H9 (cell line): Measurements from ENCODE around the gene SLC46A2. TPM values are rescaled to one million over a fixed set of nuclear protein-coding genes. Genes with fewer than 3 reads are reported as not detected.

Experiments
- DNase-seq: peaks from one replicate; pipeline ENCODE4 v3.0.0-alpha.2; 2017
- H2AFZ ChIP-seq: one replicate; pipeline ENCODE4 v1.6.1; 2013; ENCODE audit warnings: mild to moderate bottlenecking, low read length, control low read depth, moderate library complexity
- H2AK5ac ChIP-seq: 2 replicates; pipeline ENCODE4 v1.6.1; 2013; ENCODE audit warnings: low read length, control low read depth, mixed read lengths; ENCODE audit not compliant: insufficient read length
- H2BK120ac ChIP-seq: one replicate; pipeline ENCODE4 v1.6.1; 2013; ENCODE audit warnings: low read depth, mild to moderate bottlenecking, low read length, control low read depth, inconsistent platforms; ENCODE audit not compliant: poor library complexity, severe bottlenecking
- H2BK12ac ChIP-seq: 2 replicates; pipeline ENCODE4 v1.6.1; 2013; ENCODE audit warnings: low read length, control low read depth, mixed read lengths, low read depth; ENCODE audit not compliant: insufficient read length
- H2BK15ac ChIP-seq: 2 replicates; pipeline ENCODE4 v1.6.1; 2013; ENCODE audit warnings: low read depth, low read length, control low read depth
- H2BK20ac ChIP-seq: one replicate; pipeline ENCODE4 v1.6.1; 2013; ENCODE audit warnings: low read depth, mild to moderate bottlenecking, low read length, control low read depth, inconsistent platforms; ENCODE audit not compliant: poor library complexity, severe bottlenecking
- H2BK5ac ChIP-seq: 2 replicates; pipeline ENCODE4 v1.6.1; 2013; ENCODE audit warnings: low read length, control low read depth, mixed read lengths; ENCODE audit not compliant: insufficient read length
- H3K14ac ChIP-seq: 2 replicates; pipeline ENCODE4 v1.6.1; 2013; ENCODE audit warnings: low read length, control low read depth; ENCODE audit not compliant: insufficient read depth
- H3K18ac ChIP-seq: 2 replicates; pipeline ENCODE4 v1.6.1; 2013; ENCODE audit warnings: low read depth, mild to moderate bottlenecking, mixed read lengths, low read length, control low read depth; ENCODE audit not compliant: insufficient read length
- H3K23ac ChIP-seq: 2 replicates; pipeline ENCODE4 v1.6.1; 2013; ENCODE audit warnings: low read length, control low read depth, mixed read lengths, low read depth; ENCODE audit not compliant: insufficient read length
- H3K23me2 ChIP-seq: 2 replicates; pipeline ENCODE4 v1.6.1; 2013; ENCODE audit warnings: low read depth, mild to moderate bottlenecking, mixed read lengths, low read length, control low read depth; ENCODE audit not compliant: insufficient read length, poor library complexity, severe bottlenecking
- H3K27ac ChIP-seq: 2 replicates; pipeline ENCODE4 v1.5.1; 2013; ENCODE audit warnings: low read length, control low read depth, mixed read lengths, low read depth; ENCODE audit not compliant: insufficient read length
- H3K27me3 ChIP-seq: 2 replicates; pipeline ENCODE4 v1.6.1; 2013; ENCODE audit warnings: low read length, control low read depth, inconsistent platforms; ENCODE audit not compliant: insufficient read depth
- H3K4ac ChIP-seq: 2 replicates; pipeline ENCODE4 v1.6.1; 2013; ENCODE audit warnings: low read depth, mild to moderate bottlenecking, control low read depth, inconsistent platforms, low read length, moderate library complexity
- H3K4me1 ChIP-seq: 2 replicates; pipeline ENCODE4 v1.6.1; 2013; ENCODE audit warnings: low read length, control low read depth, inconsistent platforms; ENCODE audit not compliant: insufficient read depth
- H3K4me2 ChIP-seq: 2 replicates; pipeline ENCODE4 v1.6.1; 2013; ENCODE audit warnings: low read length, control low read depth, mixed read lengths; ENCODE audit not compliant: insufficient read length, insufficient read depth
- H3K56ac ChIP-seq: 2 replicates; pipeline ENCODE4 v1.6.1; 2013; ENCODE audit warnings: low read depth, mild to moderate bottlenecking, mixed read lengths, low read length, control low read depth; ENCODE audit not compliant: insufficient read length
- H3K79me1 ChIP-seq: 2 replicates; pipeline ENCODE4 v1.6.1; 2013; ENCODE audit warnings: low read depth, mild to moderate bottlenecking, moderate library complexity, low read length, control low read depth, inconsistent platforms; ENCODE audit not compliant: insufficient read depth, poor library complexity, severe bottlenecking
- H3K79me2 ChIP-seq: 2 replicates; pipeline ENCODE4 v1.6.1; 2013; ENCODE audit warnings: low read length, control low read depth, inconsistent platforms; ENCODE audit not compliant: insufficient read depth
- H3K9ac ChIP-seq: 2 replicates; pipeline ENCODE4 v1.6.1; 2013; ENCODE audit warnings: low read length, control low read depth, mixed read lengths; ENCODE audit not compliant: insufficient read length; ENCODE audit errors: extremely low read depth
- H3K9me3 ChIP-seq: one replicate; pipeline ENCODE4 v1.6.1; 2013; ENCODE audit warnings: low read depth, low read length, inconsistent platforms; ENCODE audit not compliant: control insufficient read depth
- H3T11ph ChIP-seq: one replicate; pipeline ENCODE4 v1.6.1; 2013; ENCODE audit warnings: mild to moderate bottlenecking, low read length, control low read depth, inconsistent platforms
- H4K20me1 ChIP-seq: one replicate; pipeline ENCODE4 v1.6.1; 2013; ENCODE audit not compliant: control insufficient read depth, insufficient read length, insufficient read depth
- H4K5ac ChIP-seq: 2 replicates; pipeline ENCODE4 v1.6.1; 2013; ENCODE audit warnings: low read depth, mild to moderate bottlenecking, mixed read lengths, low read length, control low read depth; ENCODE audit not compliant: insufficient read length
- H4K8ac ChIP-seq: replicated peaks from 2 replicates; pipeline ENCODE4 v1.6.1; 2013; ENCODE audit warnings: low read length, control low read depth, mixed read lengths, low read depth; ENCODE audit not compliant: insufficient read length
- H4K91ac ChIP-seq: 2 replicates; pipeline ENCODE4 v1.6.1; 2013; ENCODE audit warnings: low read depth, mild to moderate bottlenecking, moderate library complexity, mixed read lengths, low read length, control low read depth; ENCODE audit not compliant: insufficient read length
- H3K27ac Mint-ChIP-seq, 3 experiments: 2 replicates in 2 of 3; 3 replicates in 1 of 3; pipeline ENCODE4 v1.8.0; 2020 to 2021; ENCODE audit warnings: mixed read lengths in 3 of 3, mild to moderate bottlenecking in 1 of 3, moderate library complexity in 1 of 3
- H3K27me3 Mint-ChIP-seq: 2 replicates; pipeline ENCODE4 v1.8.0; 2021; ENCODE audit warnings: low read depth, mild to moderate bottlenecking, moderate library complexity, mixed read lengths
- H3K36me3 Mint-ChIP-seq, 3 experiments: 2 replicates in 2 of 3; 3 replicates in 1 of 3; pipeline ENCODE4 v1.8.0; 2020 to 2021; ENCODE audit warnings: low read depth in 3 of 3, mixed read lengths in 3 of 3; ENCODE audit not compliant: insufficient read depth in 1 of 3
- H3K4me1 Mint-ChIP-seq, 2 experiments: 2 replicates each; pipeline ENCODE4 v1.8.0; 2020; ENCODE audit warnings: mixed read lengths in 2 of 2
- H3K4me3 Mint-ChIP-seq, 2 experiments: 2 replicates in 1 of 2; 3 replicates in 1 of 2; pipeline ENCODE4 v1.8.0; 2020 to 2021; ENCODE audit warnings: mild to moderate bottlenecking in 2 of 2, mixed read lengths in 2 of 2, moderate library complexity in 1 of 2
- H3K9me3 Mint-ChIP-seq, 2 experiments: 2 replicates in 1 of 2; 3 replicates in 1 of 2; pipeline ENCODE4 v1.8.0; 2020; ENCODE audit warnings: mild to moderate bottlenecking in 2 of 2, mixed read lengths in 2 of 2, moderate library complexity in 1 of 2
- WGBS: extraction: QIAGEN DNeasy Blood & Tissue Kit; methylation state at CpG from one replicate; pipeline ENCODE4 v1.1.7; 2013; ENCODE audit warnings: missing lambda C conversion rate, low lambda C conversion rate, mixed read lengths; ENCODE audit not compliant: insufficient read length; ENCODE audit errors: extremely low coverage; 5-methylcytosine and 5-hydroxymethylcytosine counted together
- total RNA-seq: library from RNA; stranded (reverse); gene quantifications from 2 replicates; pipeline ENCODE4 v1.2.1, GENCODE V29; 2021
- TF ChIP-seq, protein P1 (sequence below): fragments of 200-600 bp; sonication (generic); conservative IDR thresholded peaks from 3 replicates; pipeline ENCODE4 v1.8.0; 2021; ENCODE audit warnings: antibody characterized with exemption, mild to moderate bottlenecking

The SLC46A2 gene
- total RNA-seq, 1 experiment from 2014 or later = not detected

- WGBS = no CpG with 5 or more reads among the region's 13 CpGs
- no peak overlapping the region for H3K14ac ChIP-seq
- H3K4ac ChIP-seq = no peak overlapping the region
- H2BK12ac ChIP-seq = no peak overlapping the region
- no peak overlapping the region for H3K56ac ChIP-seq
- H4K91ac ChIP-seq = no peak overlapping the region
- H3K4me2 ChIP-seq = no peak overlapping the region
- DNase-seq = no peak
- H3K4me3 Mint-ChIP-seq = no peak overlapping the region
- no peak overlapping the region for H3K27ac ChIP-seq
- no peaks in the 10 kb centered on the region for H3K27me3 ChIP-seq
- no peak overlapping the region for H3K18ac ChIP-seq
- H2BK5ac ChIP-seq = no peak overlapping the region
- H3K9ac ChIP-seq = no peak overlapping the region
- no peak overlapping the region for H3T11ph ChIP-seq
- no peaks in the 10 kb centered on the region; a peak in 1 of 5 replicates for H3K9me3 Mint-ChIP-seq
- H3K27me3 Mint-ChIP-seq = no peaks in the 10 kb centered on the region
- peaks cover 16 to 18% of the 10 kb centered on the region in 2 experiments for H3K4me1 Mint-ChIP-seq
- no peaks in the 10 kb centered on the region for H3K79me2 ChIP-seq
- H2BK15ac ChIP-seq = no peak overlapping the region
- no peak overlapping the region for H4K5ac ChIP-seq
- peaks cover 0 to 15% (median 0%) of the 10 kb centered on the region in 3 experiments; a peak in 3 of 7 replicates for H3K36me3 Mint-ChIP-seq
- H4K8ac ChIP-seq = no peak overlapping the region
- TF ChIP-seq, protein P1, sequence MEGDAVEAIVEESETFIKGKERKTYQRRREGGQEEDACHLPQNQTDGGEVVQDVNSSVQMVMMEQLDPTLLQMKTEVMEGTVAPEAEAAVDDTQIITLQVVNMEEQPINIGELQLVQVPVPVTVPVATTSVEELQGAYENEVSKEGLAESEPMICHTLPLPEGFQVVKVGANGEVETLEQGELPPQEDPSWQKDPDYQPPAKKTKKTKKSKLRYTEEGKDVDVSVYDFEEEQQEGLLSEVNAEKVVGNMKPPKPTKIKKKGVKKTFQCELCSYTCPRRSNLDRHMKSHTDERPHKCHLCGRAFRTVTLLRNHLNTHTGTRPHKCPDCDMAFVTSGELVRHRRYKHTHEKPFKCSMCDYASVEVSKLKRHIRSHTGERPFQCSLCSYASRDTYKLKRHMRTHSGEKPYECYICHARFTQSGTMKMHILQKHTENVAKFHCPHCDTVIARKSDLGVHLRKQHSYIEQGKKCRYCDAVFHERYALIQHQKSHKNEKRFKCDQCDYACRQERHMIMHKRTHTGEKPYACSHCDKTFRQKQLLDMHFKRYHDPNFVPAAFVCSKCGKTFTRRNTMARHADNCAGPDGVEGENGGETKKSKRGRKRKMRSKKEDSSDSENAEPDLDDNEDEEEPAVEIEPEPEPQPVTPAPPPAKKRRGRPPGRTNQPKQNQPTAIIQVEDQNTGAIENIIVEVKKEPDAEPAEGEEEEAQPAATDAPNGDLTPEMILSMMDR = no peak
- H3K4me1 ChIP-seq = peaks cover 2% of the 10 kb centered on the region; the same call in 1 of the 2 replicates
- H2BK120ac ChIP-seq = no peak overlapping the region
- H3K9me3 ChIP-seq = no peaks in the 10 kb centered on the region
- no peaks in the 10 kb centered on the region for H3K23me2 ChIP-seq
- no peak overlapping the region for H3K23ac ChIP-seq
- H2AFZ ChIP-seq = no peak overlapping the region
- H4K20me1 ChIP-seq = peaks cover 3% of the 10 kb centered on the region
- no peak overlapping the region for H3K27ac Mint-ChIP-seq
- H3K79me1 ChIP-seq = no peaks in the 10 kb centered on the region
- no peak overlapping the region for H2BK20ac ChIP-seq
- no peak overlapping the region for H2AK5ac ChIP-seq
Observed at GRCh38 chr9:112852741-112853504, 37.8 kb downstream of the SLC46A2 start.
